GM21447 (cell line): ENCODE results near the gene USP6NL.

Experiments used
- ATAC-seq: cut with Tn5 transposase; IDR thresholded peaks from one replicate; pipeline ENCODE4 v1.9.1; 2021; ENCODE audit not compliant: unreplicated experiment

The USP6NL gene

GRCh38 chr10:11429439-11430052 lies 181.9 kb downstream of the USP6NL start:
- ATAC-seq = no peak

- ATAC-seq = no peak
Observed at GRCh38 chr10:11425676-11426075, 185.8 kb downstream of the USP6NL start.

- ATAC-seq = no peak
Observed at GRCh38 chr10:11425296-11425610, 186.2 kb downstream of the USP6NL start.

GRCh38 chr10:11424456-11425295 lies 186.8 kb downstream of the USP6NL start:
- ATAC-seq = no peak

GRCh38 chr10:11416974-11417373 lies 194.5 kb downstream of the USP6NL start:
- ATAC-seq = no peak

GRCh38 chr10:11415095-11415494 lies 196.4 kb downstream of the USP6NL start:
- no peak for ATAC-seq

GRCh38 chr10:11414314-11415038 lies 197.0 kb downstream of the USP6NL start:
- ATAC-seq = no peak

GRCh38 chr10:11411926-11412545 lies 199.4 kb downstream of the USP6NL start:
- ATAC-seq = no peak

GRCh38 chr10:11409357-11409756 lies 202.1 kb downstream of the USP6NL start:
- ATAC-seq = no peak

- ATAC-seq = no peak
Observed at GRCh38 chr10:11407939-11408338, 203.5 kb downstream of the USP6NL start.

GRCh38 chr10:11406746-11407145 lies 204.7 kb downstream of the USP6NL start:
- ATAC-seq = no peak

GRCh38 chr10:11404901-11405300 lies 206.5 kb downstream of the USP6NL start:
- ATAC-seq = no peak
